Measurements from ENCODE around the gene LRRC42. TPM values are rescaled to one million over a fixed set of nuclear protein-coding genes. Genes with fewer than 3 reads are reported as not detected.

LRRC42 gene
- total and polyA plus RNA-seq, 9 of the 15 experiments (the other 6 are each of a cell fraction or from before 2014, with no cell fraction given) = 17.3 to 51.9 (median 35.5) TPM

- in situ Hi-C loops (cut with MboI) = no loop called here
- no peaks in the 10 kb centered on the region for H4K20me1 ChIP-seq (replicated peaks; ENCODE audit: control insufficient read depth, insufficient read depth, low read length)
- no peaks in the 10 kb centered on the region for H3K9me1 ChIP-seq (ENCODE audit: control insufficient read depth, insufficient read depth, low read length)
- no peak overlapping the region for H3K4me2 ChIP-seq (ENCODE audit: insufficient read depth, low read length)
- no peak overlapping the region for H3K4me3 ChIP-seq
- no peak overlapping the region for H2AFZ ChIP-seq (ENCODE audit: low read depth, low read length)
- intact Hi-C loops (cut with micrococcal nuclease) = no loop called here
- peaks cover 17 to 28% of the 10 kb centered on the region in 2 experiments; a peak in 4 of 5 replicates for H3K27me3 ChIP-seq (ENCODE audit: control insufficient read depth in 2 of 2, insufficient read depth in 2 of 2, low read length in 2 of 2)
- peaks cover 0 to 4% of the 10 kb centered on the region in 2 experiments; a peak in 1 of 5 replicates for H3K4me1 ChIP-seq (replicated peaks in 1 of 2; ENCODE audit: control insufficient read depth in 2 of 2, insufficient read depth in 2 of 2, low read length in 2 of 2)
- no peak overlapping the region for H3K9ac ChIP-seq (ENCODE audit: insufficient read depth in 1 of 2, low read depth in 2 of 2, low read length in 2 of 2)
- FAIRE-seq = no peak
- BruUV-seq (replicated peaks) = no TSS peak
- POLR2A ChIA-PET = interaction anchor here (0.7 to 1.0 kb wide), 2 partner anchors 10 to 17 kb away, joined by 3 to 4 read pairs; no protein-coding TSS in a partner anchor
- WGBS (ENCODE audit: insufficient coverage, low coverage, missing lambda C conversion rate) = 2% methylated on average over 3 of the region's 3 CpGs
- no peak overlapping the region for H3K27ac ChIP-seq (ENCODE audit: extremely low read depth, low read depth, low read length)
- no peak for DNase-seq (ENCODE audit: extremely low read depth in 1 of 4, low spot score in 3 of 4)
- no peaks in the 10 kb centered on the region for H3K79me2 ChIP-seq (ENCODE audit: control insufficient read depth, insufficient read depth, low read length)
- no peak for ATAC-seq
- TF ChIP-seq RERE (CRISPR knock-in tag; IDR thresholded peaks at IDR 0.05; ENCODE audit: borderline replicate concordance) (no peak), RB1 (IDR thresholded peaks at IDR 0.05; ENCODE audit: low read depth) (no peak), SIN3B (IDR thresholded peaks at IDR 0.05; ENCODE audit: low read depth) (no peak), FOXJ2 (tag; IDR thresholded peaks at IDR 0.05) (no peak), PTBP1 (IDR thresholded peaks at IDR 0.05; ENCODE audit: low read depth, low read length) (no peak), TCF3 (CRISPR knock-in tag; IDR thresholded peaks at IDR 0.05) (no peak), NFE2 (IDR thresholded peaks at IDR 0.05; ENCODE audit: low read depth) (no peak), TCFL5 (CRISPR knock-in tag; conservative IDR thresholded peaks at IDR 0.05) (no peak), ZNF217 (CRISPR knock-in tag; IDR thresholded peaks at IDR 0.05) (no peak), TEAD2 (tag; IDR thresholded peaks at IDR 0.05) (no peak), SMARCA4 (IDR thresholded peaks at IDR 0.05) (no peak)
- H3K36me3 ChIP-seq (ENCODE audit: control insufficient read depth, insufficient read depth, low read length) = no peaks in the 10 kb centered on the region
- H3K9me3 ChIP-seq (replicated peaks; ENCODE audit: control insufficient read depth, insufficient read depth, low read depth, low read length) = peaks cover 7% of the 10 kb centered on the region; the same call in 1 of the 2 replicates
- CTCF ChIA-PET (ENCODE audit: low intra/inter-chr PET ratio) = no interaction called here
These were observed 55.4 kb downstream of the LRRC42 start for GRCh38 chr1:54001591-54001990.

Data from K562 (cell line).